Endothelial cell of umbilical vein (primary cell): ENCODE measurements around the gene ABCG4. TPM values are rescaled to one million over a fixed set of nuclear protein-coding genes. Genes with fewer than 3 reads are reported as not detected.

Experiments
- BruUV-seq: library from RNA; stranded (reverse); fragments of 400-500 nt; replicated peaks from 2 replicates; lab custom pipeline; 2021; lab: Mats Ljungman, UMichigan
- CTCF ChIA-PET: fragments of 300-600, 350-600 bp; sonication (Branson Sonifier 250); formaldehyde crosslinking; loops from one replicate; lab custom pipeline; 2021; ENCODE audit warnings: antibody characterized with exemption, inconsistent platforms; lab: Charles Lee
- POLR2A ChIA-PET: fragments of 300-600, 350-600 bp; sonication (Branson Sonifier 250); formaldehyde crosslinking; loops from one replicate; lab custom pipeline; 2021; ENCODE audit warnings: antibody characterized with exemption, inconsistent platforms; lab: Charles Lee
- DNase-seq: peaks from one replicate; pipeline ENCODE4 v3.0.0-alpha.2; 2011; ENCODE audit warnings: low read depth, low spot score
- FAIRE-seq: peaks from 2 replicates; lab custom pipeline; 2011; peaks lifted over from hg19 to GRCh38; lab: Jason Lieb, UNC
- H2AFZ ChIP-seq: 2 replicates; pipeline ENCODE4 v1.6.0; 2012; ENCODE audit warnings: low read depth, low read length, control low read depth, inconsistent platforms
- H3K27ac ChIP-seq: 2 replicates; pipeline ENCODE4 v1.5.1; 2011; ENCODE audit warnings: low read depth, mild to moderate bottlenecking, control low read depth, low read length, moderate library complexity; ENCODE audit not compliant: insufficient read depth
- H3K27me3 ChIP-seq, 2 experiments: 2 replicates each; pipeline versions ENCODE4 v1.6.0 to v1.6.1; 2011; ENCODE audit warnings: low read length in 2 of 2, mixed read lengths in 1 of 2; ENCODE audit not compliant: control insufficient read depth in 2 of 2, insufficient read depth in 2 of 2
- H3K36me3 ChIP-seq, 2 experiments: 2 replicates in 1 of 2; 3 replicates in 1 of 2; pipeline ENCODE4 v1.5.1; 2011; ENCODE audit warnings: low read length in 2 of 2, mild to moderate bottlenecking in 1 of 2, moderate library complexity in 1 of 2; ENCODE audit not compliant: control insufficient read depth in 2 of 2, insufficient read depth in 2 of 2; ENCODE audit errors: extremely low read depth in 1 of 2
- H3K4me1 ChIP-seq: 3 replicates; pipeline ENCODE4 v1.5.1; 2011; ENCODE audit warnings: mild to moderate bottlenecking, low read length; ENCODE audit not compliant: control insufficient read depth, insufficient read depth; ENCODE audit errors: extremely low read depth
- H3K4me2 ChIP-seq: 2 replicates; pipeline ENCODE4 v1.6.1; 2011; ENCODE audit warnings: low read length, control low read depth, mixed read lengths; ENCODE audit not compliant: insufficient read depth
- H3K4me3 ChIP-seq, 3 experiments: fragments of 200-600 bp in 1 of 3; sonication (generic), shearing (Covaris generic) in 1 of 3; replicated peaks in 1 of 3; 2 replicates each; pipeline ENCODE4 v1.5.1; 2011 to 2016; ENCODE audit warnings: control low read depth in 3 of 3, low read length in 3 of 3, mild to moderate bottlenecking in 2 of 3, inconsistent platforms in 1 of 3, low read depth in 1 of 3, moderate library complexity in 1 of 3; ENCODE audit not compliant: insufficient read depth in 1 of 3
- H3K79me2 ChIP-seq: 2 replicates; pipeline ENCODE4 v1.6.0; 2012; ENCODE audit warnings: low read length, inconsistent platforms; ENCODE audit not compliant: control insufficient read depth, insufficient read depth
- H3K9ac ChIP-seq: replicated peaks from 2 replicates; pipeline ENCODE3; 2011; ENCODE audit warnings: low read length, control low read depth; ENCODE audit not compliant: insufficient read depth; ENCODE audit errors: extremely low read depth
- H3K9me1 ChIP-seq: replicated peaks from 3 replicates; pipeline ENCODE4 v1.6.0; 2011; ENCODE audit warnings: mild to moderate bottlenecking, low read length; ENCODE audit not compliant: control insufficient read depth, insufficient read depth; ENCODE audit errors: extremely low read depth
- H3K9me3 ChIP-seq: replicated peaks from 2 replicates; pipeline ENCODE4 v1.5.1; 2012; ENCODE audit warnings: low read length, inconsistent platforms; ENCODE audit not compliant: control insufficient read depth, insufficient read depth
- H4K20me1 ChIP-seq: replicated peaks from 2 replicates; pipeline ENCODE3; 2011; ENCODE audit warnings: mild to moderate bottlenecking, low read length; ENCODE audit not compliant: control insufficient read depth, insufficient read depth; ENCODE audit errors: extremely low read depth
- EZH2 ChIP-seq: IDR thresholded peaks from 2 replicates; pipeline ENCODE4 v1.6.1; 2012; ENCODE audit warnings: borderline replicate concordance, low read depth, mild to moderate bottlenecking, moderate library complexity, low read length, inconsistent platforms; ENCODE audit not compliant: severe bottlenecking
- JUN ChIP-seq: IDR thresholded peaks from 2 replicates; pipeline ENCODE4 v1.6.1; 2011; ENCODE audit warnings: borderline replicate concordance, low read depth; ENCODE audit not compliant: insufficient read length, insufficient read depth
- dilution Hi-C: fragments of 300-500 bp; cut with MboI; formaldehyde crosslinking; loops from one replicate; pipeline ENCODE4 v1.15.0; 2019; ENCODE audit warnings: low sequenced_read_pairs; ENCODE audit not compliant: extremely low pct_ligation_motif_present
- intact Hi-C: fragments of 100-400 bp; cut with micrococcal nuclease; formaldehyde crosslinking; loops from one replicate; pipeline ENCODE4 v1.10.0; 2022
- polyA plus RNA-seq, 4 experiments: library from polyadenylated mRNA; depleted of rRNA in 3 of 4; stranded (reverse) in 3 of 4; unstranded in 1 of 4; fragments of >200 nt; gene quantifications; 2 replicates each; pipeline versions ENCODE4 v1.2.1 to v1.2.3, GENCODE V29; 2011 to 2012; ENCODE audit warnings: missing spikeins in 1 of 4
- total RNA-seq: library from RNA; stranded (reverse); gene quantifications from 2 replicates; pipeline ENCODE4 v1.2.3, GENCODE V29; 2021
- TF ChIP-seq, protein P1 (sequence below), 2 donors: IDR thresholded peaks; 1 replicate in 1 of 2; 2 replicates in 1 of 2; pipeline ENCODE4 v1.5.1; 2011; ENCODE audit warnings: low read length in 2 of 2, mild to moderate bottlenecking in 2 of 2, moderate library complexity in 2 of 2, control low read depth in 1 of 2, inconsistent platforms in 1 of 2, low read depth in 1 of 2; ENCODE audit not compliant: insufficient read depth in 1 of 2; ENCODE audit errors: extremely low read depth in 1 of 2

ABCG4 gene
- total and polyA plus RNA-seq, 2 donors (not counting 3 experiments of a cell fraction or from before 2014, with no cell fraction given) = 1.0 to 1.7 TPM

DNA sequence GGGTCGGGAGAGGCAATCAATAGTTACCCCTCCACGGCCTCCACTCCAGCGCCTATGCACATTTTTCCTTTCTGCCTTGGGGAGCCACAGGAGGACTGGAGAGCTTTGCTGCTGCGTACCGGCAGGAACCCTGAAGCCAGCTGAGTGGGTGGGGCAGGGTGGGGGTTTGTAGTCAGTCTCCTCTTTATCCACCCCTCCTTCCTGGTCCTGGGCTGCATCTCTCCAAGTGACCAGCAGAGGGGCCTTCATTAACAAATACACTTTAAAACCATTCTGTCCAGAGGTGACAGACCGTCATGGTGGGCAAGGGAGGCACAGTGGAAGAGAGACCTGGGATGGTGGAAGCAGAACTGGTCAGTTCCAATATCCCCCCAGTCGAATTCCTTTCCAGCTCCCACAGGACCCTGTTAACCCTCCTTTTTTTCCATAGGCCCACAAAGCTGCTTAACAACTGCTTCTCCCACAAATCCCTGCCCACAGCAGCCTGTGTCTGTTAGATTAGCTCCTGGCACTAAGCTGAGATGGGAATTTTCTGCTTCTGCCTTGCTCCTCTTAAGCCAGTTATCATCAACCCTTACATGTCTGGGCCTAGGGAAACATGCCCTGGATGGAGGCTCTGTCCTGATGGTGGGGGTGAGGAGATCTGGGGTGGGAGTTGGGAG is 3.9 kb upstream of the ABCG4 start:
- Histone ChIP-seq H3K4me2 (no peak overlapping the region), H3K36me3 (no peaks in the 10 kb centered on the region), H3K4me1 (peaks cover 4% of the 10 kb centered on the region), H4K20me1 (no peaks in the 10 kb centered on the region), H3K9me1 (no peaks in the 10 kb centered on the region), H3K27ac (no peak overlapping the region), H3K9ac (no peak overlapping the region), H3K9me3 (no peaks in the 10 kb centered on the region), H2AFZ (peak overlapping the region; percentile 41), H3K4me3 (no peak overlapping the region), H3K27me3 (peaks cover 2 to 3% of the 10 kb centered on the region in 2 experiments), H3K79me2 (no peaks in the 10 kb centered on the region)
- no TSS peak for BruUV-seq
- ChIA-PET CTCF (interaction anchor here (0.6 to 5.3 kb wide), 19 partner anchors 8 to 194 kb away, joined by 3 to 59 read pairs (median 4); partner anchors contain the start of genes DPAGT1 and NLRX1), POLR2A (interaction anchor here (0.6 kb wide), 1 partner anchor 165 kb away, joined by 5 read pairs; no protein-coding TSS in a partner anchor)
- TF ChIP-seq EZH2 = no peak
- TF ChIP-seq, protein P1, sequence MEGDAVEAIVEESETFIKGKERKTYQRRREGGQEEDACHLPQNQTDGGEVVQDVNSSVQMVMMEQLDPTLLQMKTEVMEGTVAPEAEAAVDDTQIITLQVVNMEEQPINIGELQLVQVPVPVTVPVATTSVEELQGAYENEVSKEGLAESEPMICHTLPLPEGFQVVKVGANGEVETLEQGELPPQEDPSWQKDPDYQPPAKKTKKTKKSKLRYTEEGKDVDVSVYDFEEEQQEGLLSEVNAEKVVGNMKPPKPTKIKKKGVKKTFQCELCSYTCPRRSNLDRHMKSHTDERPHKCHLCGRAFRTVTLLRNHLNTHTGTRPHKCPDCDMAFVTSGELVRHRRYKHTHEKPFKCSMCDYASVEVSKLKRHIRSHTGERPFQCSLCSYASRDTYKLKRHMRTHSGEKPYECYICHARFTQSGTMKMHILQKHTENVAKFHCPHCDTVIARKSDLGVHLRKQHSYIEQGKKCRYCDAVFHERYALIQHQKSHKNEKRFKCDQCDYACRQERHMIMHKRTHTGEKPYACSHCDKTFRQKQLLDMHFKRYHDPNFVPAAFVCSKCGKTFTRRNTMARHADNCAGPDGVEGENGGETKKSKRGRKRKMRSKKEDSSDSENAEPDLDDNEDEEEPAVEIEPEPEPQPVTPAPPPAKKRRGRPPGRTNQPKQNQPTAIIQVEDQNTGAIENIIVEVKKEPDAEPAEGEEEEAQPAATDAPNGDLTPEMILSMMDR (IDR thresholded peaks at IDR 0.05; ENCODE audit: extremely low read depth in 1 of 2, insufficient read depth in 1 of 2, low read depth in 1 of 2, low read length in 2 of 2) = peak; percentile 43 to 75
- no peak for TF ChIP-seq JUN
- FAIRE-seq = peak; percentile 91
- DNase-seq = peak; percentile 75
- dilution Hi-C loops (no loop called here), intact Hi-C loops (loop anchor here (1.0 to 2.0 kb wide), 3 partner anchors 44 to 178 kb away; partner anchors contain the start of gene DPAGT1)
